Esophagus (tissue), 2 donors: ENCODE measurements around the gene CAPN12. TPM values are rescaled to one million over a fixed set of nuclear protein-coding genes. Genes with fewer than 3 reads are reported as not detected.

Source experiments
- H3K27ac ChIP-seq, 2 donors: one replicate each; pipeline ENCODE4 v1.5.1; 2013; ENCODE audit warnings: low read depth in 2 of 2, mild to moderate bottlenecking in 2 of 2, inconsistent platforms in 1 of 2, low read length in 1 of 2, moderate library complexity in 1 of 2
- H3K27me3 ChIP-seq, 2 donors: one replicate each; pipeline ENCODE4 v1.6.1; 2013; ENCODE audit warnings: low read length in 2 of 2, control low read depth in 1 of 2, mild to moderate bottlenecking in 1 of 2; ENCODE audit not compliant: insufficient read depth in 2 of 2, control insufficient read depth in 1 of 2
- H3K36me3 ChIP-seq, 2 donors: one replicate each; pipeline ENCODE4 v1.6.1; 2013; ENCODE audit warnings: low read length in 1 of 2; ENCODE audit not compliant: control insufficient read depth in 2 of 2, insufficient read depth in 2 of 2
- H3K4me1 ChIP-seq, 2 donors: one replicate each; pipeline ENCODE4 v1.6.1; 2013; ENCODE audit warnings: low read length in 1 of 2; ENCODE audit not compliant: control insufficient read depth in 2 of 2, insufficient read depth in 2 of 2
- H3K4me3 ChIP-seq, 2 donors: one replicate each; pipeline ENCODE4 v1.5.1; 2013; ENCODE audit warnings: low read length in 2 of 2, mild to moderate bottlenecking in 2 of 2, low read depth in 1 of 2, moderate library complexity in 1 of 2
- H3K9me3 ChIP-seq, 2 donors: one replicate each; pipeline ENCODE4 v1.6.1; 2013; ENCODE audit warnings: mild to moderate bottlenecking in 2 of 2, low read depth in 1 of 2, low read length in 1 of 2, moderate library complexity in 1 of 2; ENCODE audit not compliant: control insufficient read depth in 2 of 2, insufficient read depth in 1 of 2
- WGBS, 2 donors: extraction: QIAGEN DNeasy Blood & Tissue Kit; methylation state at CpG; one replicate each; pipeline ENCODE4 v1.1.7; 2013; 5-methylcytosine and 5-hydroxymethylcytosine counted together
- polyA plus RNA-seq, 2 donors: library from polyadenylated mRNA; stranded (reverse); fragments of 200-250 nt; gene quantifications; one replicate each; pipeline ENCODE4 v1.2.3, GENCODE V29; 2013
- donor health status: healthy with polysubstance abuse.
- donor health status: Bipolar disorder and iron deficiency.

CAPN12 gene
- polyA plus RNA-seq, 2 donors = 4.1 to 12.3 TPM

DNA sequence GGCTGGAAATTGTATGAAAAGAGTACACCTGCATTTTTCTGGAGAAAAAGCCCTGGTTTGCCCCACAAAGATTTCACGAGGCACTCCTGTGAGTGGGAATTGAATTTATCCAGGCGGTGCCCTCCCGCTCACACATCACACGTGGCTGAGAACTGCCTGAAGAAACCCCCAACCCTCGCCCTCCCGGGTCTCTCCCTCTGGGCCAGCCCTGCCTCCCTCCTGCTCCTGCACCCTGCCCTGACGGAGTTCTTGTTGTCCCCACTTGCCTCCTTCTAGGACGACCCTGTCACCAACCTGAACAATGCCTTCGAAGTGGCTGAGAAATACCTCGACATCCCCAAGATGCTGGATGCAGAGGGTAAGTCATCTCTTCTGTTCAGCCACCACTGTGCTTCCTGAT lies 35.2 kb downstream of the CAPN12 start:
- Histone ChIP-seq H3K4me1 (peaks cover 21 to 62% of the 10 kb centered on the region in 2 donors), H3K27me3 (no peaks in the 10 kb centered on the region), H3K9me3 (no peaks in the 10 kb centered on the region), H3K27ac (peak overlapping the region; percentile 43 to 68), H3K36me3 (peaks cover 20 to 98% of the 10 kb centered on the region in 2 donors), H3K4me3 (no peak overlapping the region)
- 85 to 91% methylated on average over 10 of the region's 10 CpGs for WGBS, 2 donors

DNA sequence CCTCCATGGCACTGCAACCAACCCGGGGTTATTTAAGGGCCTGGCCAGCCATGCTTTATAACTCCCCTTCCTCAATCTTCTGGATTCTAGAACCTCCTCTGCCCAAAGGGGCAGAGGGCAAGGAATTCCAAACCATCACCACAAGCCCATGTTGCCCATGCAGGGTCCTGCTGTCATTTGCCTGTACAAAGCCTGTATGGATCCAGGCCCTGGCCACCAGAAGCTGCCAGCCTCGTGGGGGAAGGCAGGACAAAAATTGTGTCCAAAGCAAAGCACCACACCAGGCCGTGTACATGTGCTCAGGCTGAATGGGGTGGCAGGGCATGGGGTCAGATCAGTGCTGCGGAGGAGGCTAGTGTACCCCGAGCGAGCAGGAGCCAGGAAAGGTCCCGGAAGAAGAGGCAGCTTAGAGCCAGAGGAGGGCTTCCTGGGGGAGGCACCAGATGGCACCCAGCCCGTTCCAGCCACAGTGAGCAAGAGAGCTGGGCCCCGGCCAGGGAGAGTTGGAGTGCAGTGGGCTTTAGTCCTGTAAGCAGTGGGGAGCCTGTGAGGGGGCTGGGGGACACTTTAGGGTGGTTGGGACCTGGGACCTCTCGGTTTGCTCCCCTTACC lies 35.8 kb downstream of the CAPN12 start:
- Histone ChIP-seq H3K27ac (peak overlapping the region; percentile 43 to 68), H3K4me3 (no peak overlapping the region), H3K9me3 (no peaks in the 10 kb centered on the region), H3K4me1 (peaks cover 17 to 61% of the 10 kb centered on the region in 2 donors), H3K27me3 (no peaks in the 10 kb centered on the region), H3K36me3 (peaks cover 20 to 98% of the 10 kb centered on the region in 2 donors)
- 74 to 83% methylated on average over 10 of the region's 10 CpGs for WGBS, 2 donors

DNA sequence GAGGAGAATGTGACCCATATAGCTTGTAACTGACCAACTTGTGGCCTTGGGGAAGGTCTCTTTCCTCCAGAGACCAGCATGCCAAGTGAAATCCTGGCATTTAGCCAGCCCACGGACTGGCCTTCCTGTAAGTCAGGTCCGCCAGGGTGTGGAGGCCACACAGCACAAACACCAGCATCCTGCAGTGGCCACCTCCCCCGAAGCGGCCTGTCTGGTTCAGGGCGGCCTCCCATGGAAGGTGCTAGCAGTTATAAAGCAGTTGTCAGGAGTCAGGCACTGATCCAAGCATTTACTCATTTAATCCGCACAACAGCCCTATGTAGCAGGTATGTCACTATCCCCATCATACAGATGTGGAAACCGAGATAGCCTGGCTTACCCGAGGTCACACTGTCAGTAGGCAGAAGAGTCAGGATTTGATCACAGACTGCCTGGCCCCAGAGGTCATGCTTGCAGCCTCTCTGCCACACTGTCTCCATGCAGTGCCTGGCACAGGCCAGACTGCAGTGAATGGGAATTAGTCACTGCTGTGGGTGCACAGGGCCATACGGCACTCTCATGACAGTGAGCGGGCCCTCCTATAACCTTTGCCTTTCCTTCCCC lies 36.7 kb downstream of the CAPN12 start:
- peaks cover 17 to 54% of the 10 kb centered on the region in 2 donors for H3K4me1 ChIP-seq
- no peaks in the 10 kb centered on the region for H3K27me3 ChIP-seq
- no peaks in the 10 kb centered on the region for H3K9me3 ChIP-seq
- peak overlapping the region; percentile 57 to 68 for H3K27ac ChIP-seq
- H3K4me3 ChIP-seq = no peak overlapping the region
- H3K36me3 ChIP-seq = peaks cover 24 to 94% of the 10 kb centered on the region in 2 donors
- 57 to 59% methylated on average over 10 of the region's 10 CpGs for WGBS, 2 donors

DNA sequence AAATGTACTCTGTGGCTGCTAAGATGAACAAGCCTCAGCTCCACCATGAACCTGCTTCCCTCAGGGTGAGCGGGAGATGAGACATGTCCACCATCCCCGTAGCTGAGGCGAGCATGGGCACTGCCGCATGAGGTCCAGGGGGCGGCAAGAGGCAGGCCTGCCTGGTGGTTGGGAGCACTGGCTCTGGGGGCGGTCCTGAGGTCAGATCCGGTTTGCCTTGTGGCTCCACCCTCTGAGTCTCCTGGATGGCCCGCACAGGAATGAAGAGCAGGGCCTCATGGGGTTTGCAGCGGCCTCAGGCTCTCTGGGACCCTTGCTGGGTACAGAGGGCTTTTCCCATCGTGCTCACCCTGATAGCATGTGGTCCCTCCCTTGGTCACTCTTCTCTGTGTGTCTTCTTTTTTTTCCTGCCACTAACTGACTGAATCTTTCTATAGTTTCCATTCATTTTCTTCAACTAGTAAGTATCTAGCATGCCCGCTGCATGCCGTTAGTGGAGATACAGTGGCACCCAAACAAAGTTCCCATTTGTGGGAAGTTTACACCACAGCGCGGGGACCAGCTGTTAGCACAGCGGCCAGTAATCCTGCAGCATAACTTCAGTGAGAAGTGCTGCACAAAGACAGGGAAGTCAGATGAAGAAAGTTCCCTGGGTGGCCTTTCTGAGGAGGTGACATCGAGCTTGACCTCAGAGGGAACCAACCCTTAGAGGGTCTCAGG lies 37.3 kb downstream of the CAPN12 start:
- H3K4me3 ChIP-seq = no peak overlapping the region
- peaks cover 28 to 94% of the 10 kb centered on the region in 2 donors for H3K36me3 ChIP-seq
- peak overlapping the region; percentile 57 to 68 for H3K27ac ChIP-seq
- H3K27me3 ChIP-seq = no peaks in the 10 kb centered on the region
- 79% methylated on average over 16 of the region's 16 CpGs for WGBS, 2 donors
- no peaks in the 10 kb centered on the region for H3K9me3 ChIP-seq
- H3K4me1 ChIP-seq = peaks cover 13 to 52% of the 10 kb centered on the region in 2 donors

DNA sequence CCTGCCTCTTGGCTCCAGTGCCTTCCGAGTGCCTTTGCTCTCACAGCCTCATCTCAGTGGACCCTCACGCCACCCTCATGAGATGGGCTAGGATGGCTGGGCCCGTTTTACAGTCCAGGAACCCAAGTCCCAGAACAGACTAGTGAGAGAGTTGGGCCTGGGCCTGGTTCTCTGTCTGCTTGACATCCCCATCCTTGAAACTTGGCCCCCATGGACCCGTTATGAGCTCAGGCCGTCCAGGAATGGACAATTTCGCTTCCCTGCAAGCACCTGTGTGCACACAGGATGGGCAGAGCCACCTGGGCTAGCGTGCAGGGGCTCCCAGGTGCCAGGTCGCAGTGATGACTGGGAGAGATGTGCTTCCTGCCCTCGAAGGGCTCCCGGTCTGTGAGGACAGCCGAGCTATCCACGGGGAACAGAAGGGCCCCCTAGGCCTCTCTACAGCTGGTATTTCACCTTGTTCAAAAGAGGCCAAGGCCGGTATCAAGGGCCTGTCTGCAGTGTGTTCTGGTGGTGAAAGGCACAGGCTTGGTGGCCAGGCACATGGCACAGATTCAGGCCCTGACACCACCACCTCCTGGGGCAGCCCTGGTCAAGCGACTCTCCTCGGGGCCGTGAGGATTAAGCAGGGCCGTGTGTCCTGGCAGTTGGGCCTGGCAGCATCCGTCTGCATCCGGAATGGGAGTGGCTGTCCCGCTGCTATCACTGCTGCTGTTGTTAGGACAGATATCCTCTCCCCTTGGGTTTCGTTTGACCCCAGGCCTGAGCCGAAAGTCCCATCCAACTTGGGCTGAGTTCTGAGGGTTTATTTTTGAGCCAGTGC lies 38.9 kb downstream of the CAPN12 start:
- H3K4me1 ChIP-seq = peaks cover 0 to 42% of the 10 kb centered on the region in 2 donors
- no peaks in the 10 kb centered on the region for H3K27me3 ChIP-seq
- H3K36me3 ChIP-seq = peaks cover 33 to 90% of the 10 kb centered on the region in 2 donors
- H3K4me3 ChIP-seq = no peak overlapping the region
- WGBS, 2 donors = 81 to 86% methylated on average over 22 of the region's 22 CpGs
- H3K9me3 ChIP-seq = no peaks in the 10 kb centered on the region
- H3K27ac ChIP-seq = peak overlapping the region; percentile 4 to 66

DNA sequence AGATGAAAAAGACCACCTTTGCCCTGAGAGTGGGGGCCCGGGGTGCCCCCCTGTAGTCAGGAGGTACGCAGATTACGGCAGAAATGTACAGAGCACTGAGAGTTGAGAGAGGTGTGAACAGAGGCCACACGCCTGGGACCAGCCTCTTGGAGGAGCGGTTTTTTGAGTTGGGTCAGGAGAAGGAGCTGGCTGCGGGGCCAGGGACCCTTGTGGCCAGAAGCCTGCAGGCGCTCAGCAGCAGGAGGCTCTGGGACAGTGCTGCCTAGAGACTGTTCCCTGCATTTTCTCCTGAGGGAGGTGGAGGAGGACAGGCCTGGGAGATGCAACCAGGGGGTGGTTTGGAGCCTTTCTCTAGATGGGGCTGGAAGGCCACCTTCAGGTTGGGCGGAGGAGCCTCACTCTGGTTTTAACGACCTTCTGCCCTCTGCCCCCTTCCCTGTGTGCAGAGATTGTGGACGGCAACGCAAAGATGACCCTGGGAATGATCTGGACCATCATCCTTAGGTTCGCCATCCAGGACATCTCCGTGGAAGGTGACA lies 39.7 kb downstream of the CAPN12 start:
- WGBS, 2 donors = 91 to 94% methylated on average over 13 of the region's 13 CpGs
- Histone ChIP-seq H3K9me3 (no peaks in the 10 kb centered on the region), H3K27ac (peak overlapping the region in 1 of 2 donors; percentile 4), H3K4me3 (no peak overlapping the region), H3K27me3 (no peaks in the 10 kb centered on the region), H3K4me1 (peaks cover 0 to 36% of the 10 kb centered on the region in 2 donors), H3K36me3 (peaks cover 26 to 85% of the 10 kb centered on the region in 2 donors)

DNA sequence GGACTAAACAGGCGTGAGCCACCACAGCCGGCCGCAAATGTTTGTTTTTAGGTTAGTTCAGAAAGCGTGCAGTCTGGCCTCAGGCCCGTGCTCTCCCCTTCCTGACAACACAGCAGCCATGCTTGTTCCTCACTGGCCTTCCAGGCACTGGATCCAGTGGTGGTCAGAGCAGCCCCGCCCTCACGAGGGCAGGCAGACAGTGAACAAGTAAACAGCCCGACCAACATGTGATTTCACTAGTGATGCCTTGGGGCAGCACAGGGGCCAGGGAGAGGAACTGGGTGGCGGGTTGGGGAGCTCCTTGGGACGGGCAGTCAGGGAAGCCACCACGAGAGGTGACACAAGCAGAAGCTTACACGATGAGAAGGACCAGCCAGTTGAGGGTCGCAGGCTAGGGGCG lies 40.8 kb downstream of the CAPN12 start:
- peaks cover 21 to 75% of the 10 kb centered on the region in 2 donors for H3K36me3 ChIP-seq

DNA sequence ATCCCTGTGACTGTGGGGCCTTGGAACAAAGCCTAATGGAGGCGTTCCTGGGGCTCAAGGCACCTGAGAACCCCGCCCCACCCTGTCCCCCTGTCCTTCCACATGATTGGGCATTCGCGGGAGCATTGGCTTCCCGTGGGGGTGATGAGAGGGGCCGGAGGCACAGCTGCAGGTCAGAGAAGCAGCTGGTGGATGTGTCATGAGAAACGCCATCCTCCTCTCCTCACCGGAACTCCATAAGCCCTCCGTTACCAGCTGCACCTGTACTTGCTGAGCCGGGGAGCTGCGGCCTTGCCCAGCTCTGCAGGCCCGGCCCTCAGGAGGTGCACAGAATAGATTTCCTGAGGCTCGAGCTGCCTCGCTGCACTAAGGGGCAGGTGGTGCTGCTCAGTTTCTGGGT lies 42.0 kb downstream of the CAPN12 start:
- H3K4me3 ChIP-seq = no peak overlapping the region
- H3K27ac ChIP-seq = peak overlapping the region; percentile 40 to 84
- no peaks in the 10 kb centered on the region for H3K9me3 ChIP-seq
- WGBS, 2 donors = 74 to 77% methylated on average over 14 of the region's 14 CpGs
- no peaks in the 10 kb centered on the region for H3K27me3 ChIP-seq
- H3K36me3 ChIP-seq = peaks cover 21 to 74% of the 10 kb centered on the region in 2 donors
- H3K4me1 ChIP-seq = peaks cover 7 to 42% of the 10 kb centered on the region in 2 donors

More for the DNA sequence above, 40.8 kb downstream of the CAPN12 start:
- no peaks in the 10 kb centered on the region for H3K9me3 ChIP-seq
- H3K27me3 ChIP-seq = no peaks in the 10 kb centered on the region
- H3K27ac ChIP-seq = peak overlapping the region in 1 of 2 donors; percentile 56
- H3K4me1 ChIP-seq = peaks cover 0 to 38% of the 10 kb centered on the region in 2 donors
- WGBS, 2 donors = 90 to 91% methylated on average over 14 of the region's 14 CpGs
- H3K4me3 ChIP-seq = no peak overlapping the region
